Mesenteric fat pad (tissue), 1 donor: ENCODE measurements around the gene ARHGEF1. TPM values are rescaled to one million over a fixed set of nuclear protein-coding genes. Genes with fewer than 3 reads are reported as not detected.
A peak's percentile ranks its signal among the peaks of the same experiment; 100 is the strongest.

Source experiments
- DNase-seq: peaks from one replicate; pipeline ENCODE4 v3.0.0-alpha.2; 2020; ENCODE audit warnings: low spot score
- total RNA-seq: library from RNA; stranded (reverse); fragmentation: NEBNext Ultra II Directional; extraction: Animal tissue kit (Norgen Biotek cat#: 25700); gene quantifications from one replicate; pipeline ENCODE4 v1.2.1, GENCODE V29; 2021
- donor health status: DM: yes; HTN: yes; CAD: no.

The ARHGEF1 gene
- total RNA-seq, 1 donor from 2014 or later: 123 TPM

DNA sequence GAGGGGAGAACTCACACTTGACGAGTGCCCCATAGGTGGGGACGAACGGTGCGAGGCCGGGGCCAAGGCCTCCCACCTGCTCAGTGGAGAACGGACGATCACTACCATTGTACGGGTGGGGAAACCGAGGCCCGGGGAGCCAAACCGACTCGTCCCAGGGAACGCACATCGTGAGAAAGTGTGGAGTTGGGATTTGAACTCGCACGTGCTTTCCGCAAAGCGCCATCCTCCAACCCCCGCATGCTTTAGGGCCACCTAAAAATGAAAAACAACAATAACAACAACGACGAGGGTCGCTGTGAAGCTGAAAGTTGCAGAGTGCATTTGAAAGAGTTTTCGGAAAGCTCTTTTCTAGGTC, 458 bp downstream of the ARHGEF1 start:
- DNase-seq: no peak

DNA sequence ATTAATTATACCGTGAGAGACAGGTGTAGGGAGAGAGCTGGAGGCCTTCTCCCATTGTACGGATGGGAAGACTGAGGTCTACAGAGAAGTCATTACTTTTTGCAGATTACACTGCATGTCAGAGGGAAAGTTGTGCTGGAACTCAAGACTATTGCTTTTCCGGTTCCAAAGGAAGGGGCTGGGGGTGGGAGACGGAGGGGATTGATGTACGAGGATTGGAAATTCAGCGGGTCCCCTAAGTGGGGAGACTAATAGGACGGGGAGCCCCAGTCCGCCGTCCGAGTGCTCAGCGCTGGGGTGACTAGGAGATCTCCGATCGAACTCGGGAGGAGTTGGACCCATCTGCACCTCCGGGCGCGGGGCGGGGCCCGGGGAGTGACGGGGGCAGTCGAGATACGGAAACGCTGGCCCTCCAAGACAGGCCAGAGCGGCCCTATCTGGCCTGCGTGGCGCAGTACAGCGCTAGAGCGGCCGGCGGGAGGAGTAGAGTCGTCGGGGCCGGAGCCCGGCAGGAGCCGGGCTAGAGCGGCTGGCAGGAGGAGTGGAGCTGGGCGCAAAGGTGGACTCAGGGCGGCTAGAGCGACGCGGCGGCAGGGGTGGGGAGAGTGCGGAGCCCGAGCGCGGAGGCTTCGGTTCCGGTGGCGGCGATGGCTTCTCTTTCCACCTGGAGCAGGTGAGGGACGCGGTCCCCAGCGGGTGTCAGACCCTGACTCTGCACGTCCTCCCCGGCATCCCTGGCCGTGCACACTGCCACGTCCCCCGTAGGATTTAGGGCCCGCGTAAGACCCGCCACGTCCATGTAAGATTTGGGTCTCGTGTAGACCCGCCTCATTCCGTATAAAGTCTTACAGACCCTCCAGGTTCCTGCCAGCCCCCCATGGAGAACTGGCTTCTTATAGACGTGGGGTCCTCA, 1.1 kb downstream of the ARHGEF1 start:
- peak; percentile 98 for DNase-seq

DNA sequence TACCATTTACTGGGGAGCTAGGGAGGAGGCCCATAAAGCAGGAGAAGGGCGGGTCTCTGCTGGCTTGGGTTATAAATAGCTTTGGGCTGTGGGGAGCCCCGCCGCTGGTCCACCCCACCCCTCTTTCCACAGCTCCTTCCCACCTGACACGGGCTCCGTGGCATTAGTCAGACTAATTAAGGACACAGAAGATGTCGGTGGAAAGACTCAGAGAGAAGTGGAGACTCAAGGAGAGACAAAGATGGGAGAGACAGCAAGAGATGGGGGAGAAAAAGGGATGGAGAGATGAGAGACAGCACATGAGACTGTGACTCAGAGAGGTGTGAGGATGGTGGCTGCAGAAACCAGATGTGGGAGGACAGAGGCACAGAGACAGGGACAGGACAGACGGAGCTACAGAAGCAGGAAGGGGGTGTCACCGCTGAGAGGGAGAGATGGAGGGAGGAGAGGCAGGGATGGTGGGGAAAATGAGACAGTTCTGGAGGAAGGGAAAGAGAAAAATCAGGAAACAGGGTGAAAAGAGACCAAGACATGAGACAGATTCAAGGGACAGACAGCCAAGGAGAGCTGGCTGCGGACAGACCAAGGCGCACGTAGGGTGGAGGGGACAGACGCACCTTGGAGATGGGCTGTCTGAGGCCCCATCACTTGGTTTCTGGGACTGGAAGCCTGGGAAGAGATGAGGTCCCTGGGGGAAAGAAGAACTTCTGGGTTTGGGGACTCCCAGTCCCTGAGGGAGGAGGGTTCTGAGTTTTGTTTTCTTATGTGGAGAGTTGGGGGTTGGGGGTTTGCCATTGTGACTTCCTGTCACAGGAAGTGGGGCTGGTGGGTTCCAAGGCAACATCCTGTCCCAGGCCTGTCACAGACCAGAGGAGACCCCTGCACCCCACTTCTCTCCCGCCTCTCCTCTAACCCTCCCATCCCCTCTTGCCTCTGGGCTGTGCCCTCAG, 4.1 kb downstream of the ARHGEF1 start:
- DNase-seq: no peak

DNA sequence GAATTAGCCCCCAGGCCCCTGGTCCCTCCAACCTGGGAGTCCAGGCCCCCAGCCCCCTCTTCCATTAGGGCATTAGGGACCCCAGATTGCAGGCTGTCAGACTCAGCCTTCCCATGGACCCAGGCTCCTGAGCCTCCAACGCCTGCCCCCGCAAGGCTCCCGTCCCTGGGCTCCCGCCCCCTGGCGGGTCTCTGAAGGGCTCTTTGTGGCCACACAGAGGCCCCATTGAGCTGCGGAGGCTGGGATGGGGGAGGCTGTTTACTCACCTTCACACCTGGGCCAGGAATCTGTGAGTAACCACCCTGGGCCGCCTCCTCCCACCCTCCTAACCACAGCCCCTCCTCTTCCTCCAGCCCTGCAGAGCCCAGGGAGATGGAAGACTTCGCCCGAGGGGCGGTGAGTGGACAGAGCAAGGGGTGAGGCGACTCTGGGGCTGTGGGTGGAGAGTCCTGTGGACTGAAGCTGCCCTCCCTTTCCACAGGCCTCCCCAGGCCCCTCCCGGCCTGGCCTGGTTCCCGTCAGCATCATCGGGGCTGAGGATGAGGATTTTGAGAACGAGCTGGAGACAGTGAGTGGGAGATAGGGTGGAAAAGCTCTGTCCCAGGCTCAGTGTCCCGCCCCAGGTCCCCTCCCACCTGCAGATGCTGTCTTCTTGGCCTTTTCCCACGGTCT, 4.9 kb downstream of the ARHGEF1 start:
- no peak for DNase-seq

DNA sequence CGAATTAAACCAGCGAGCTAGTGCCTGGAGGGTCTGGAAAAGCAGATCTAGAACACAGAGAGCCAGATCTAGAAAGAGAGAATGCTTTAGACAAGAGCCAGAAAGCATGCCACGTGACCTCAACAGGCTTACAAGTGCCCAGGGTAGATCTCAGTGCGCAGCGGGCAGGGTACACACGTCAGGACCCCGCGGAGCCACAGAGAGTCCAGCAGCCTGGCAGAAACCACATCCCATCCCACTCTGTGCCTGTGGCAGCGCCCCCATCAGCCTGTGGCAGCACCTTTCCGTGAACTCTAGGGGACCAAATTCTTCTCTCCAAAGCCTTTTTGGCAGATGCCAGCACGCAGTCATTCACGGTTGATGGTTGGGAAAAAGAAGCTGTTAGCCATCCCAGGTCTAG, 5.9 kb downstream of the ARHGEF1 start:
- DNase-seq: no peak

DNA sequence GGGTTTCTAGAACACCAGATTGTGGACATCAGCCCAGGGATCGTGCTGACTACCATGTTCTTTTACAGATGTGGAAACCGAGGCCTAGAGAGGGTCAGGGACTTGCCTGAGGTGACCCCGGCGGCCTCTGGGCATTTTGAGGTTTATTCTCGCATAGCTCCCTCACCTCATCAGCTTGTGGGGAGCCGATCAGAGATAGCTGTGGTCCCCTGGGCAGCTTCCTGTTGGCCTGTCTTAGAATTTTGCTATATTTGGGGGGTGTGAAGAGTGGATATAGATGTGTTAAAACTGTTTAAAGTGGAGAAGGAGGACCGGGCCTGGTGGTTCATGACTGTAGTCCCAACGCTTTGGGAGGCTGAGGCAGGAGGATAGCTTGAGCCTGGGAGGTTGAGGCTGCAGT, 6.9 kb downstream of the ARHGEF1 start:
- no peak for DNase-seq

DNA sequence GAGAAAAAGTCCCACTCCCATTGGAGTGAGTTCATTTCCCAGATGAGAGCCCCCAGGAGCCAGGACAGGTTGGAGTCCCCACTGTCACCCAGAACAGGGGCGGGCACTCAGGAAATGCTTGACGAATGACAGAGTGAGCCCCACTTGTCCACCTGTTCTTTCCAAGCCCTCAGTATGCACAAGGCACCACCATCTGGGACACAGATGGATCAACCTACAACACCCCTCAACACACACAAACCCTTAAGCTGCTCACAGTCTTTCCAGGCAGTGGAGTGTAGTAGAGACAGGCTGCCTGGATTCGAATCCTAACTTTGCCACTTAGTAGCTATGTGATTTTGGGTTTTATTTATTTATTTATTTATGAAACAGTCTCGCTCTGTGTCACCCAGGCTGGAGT, 8.0 kb downstream of the ARHGEF1 start:
- no peak for DNase-seq

DNA sequence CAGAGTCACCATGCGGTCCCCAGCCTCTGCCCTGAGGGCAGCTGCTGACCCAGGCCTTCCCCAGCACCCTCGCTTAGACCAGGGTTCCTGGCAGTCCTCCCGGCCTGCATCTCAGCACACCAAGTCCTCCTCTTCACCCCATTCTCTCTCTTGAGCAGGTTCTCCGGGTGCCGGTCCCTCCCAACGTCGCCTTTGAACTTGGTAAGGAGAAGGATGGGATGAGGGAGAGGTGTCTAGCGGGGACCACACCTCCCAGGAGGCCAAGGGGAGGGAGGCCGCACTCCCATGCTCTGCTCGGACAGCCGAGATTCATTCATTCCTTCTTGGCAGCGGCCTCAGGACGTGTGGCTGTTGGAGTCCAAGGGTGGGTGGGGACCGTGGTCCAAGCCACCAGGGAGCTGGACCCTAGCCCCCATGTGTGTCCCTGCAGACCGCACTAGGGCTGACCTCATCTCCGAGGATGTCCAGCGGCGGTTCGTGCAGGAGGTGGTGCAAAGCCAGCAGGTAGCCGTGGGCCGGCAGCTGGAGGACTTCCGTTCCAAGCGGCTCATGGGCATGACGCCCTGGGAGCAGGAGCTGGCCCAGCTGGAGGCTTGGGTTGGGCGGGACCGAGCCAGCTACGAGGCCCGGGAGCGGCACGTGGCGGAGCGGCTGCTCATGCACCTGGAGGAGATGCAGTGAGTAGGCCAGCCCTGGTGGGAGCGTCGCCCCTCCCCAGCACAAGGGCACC, 9.4 kb downstream of the ARHGEF1 start:
- DNase-seq: no peak

DNA sequence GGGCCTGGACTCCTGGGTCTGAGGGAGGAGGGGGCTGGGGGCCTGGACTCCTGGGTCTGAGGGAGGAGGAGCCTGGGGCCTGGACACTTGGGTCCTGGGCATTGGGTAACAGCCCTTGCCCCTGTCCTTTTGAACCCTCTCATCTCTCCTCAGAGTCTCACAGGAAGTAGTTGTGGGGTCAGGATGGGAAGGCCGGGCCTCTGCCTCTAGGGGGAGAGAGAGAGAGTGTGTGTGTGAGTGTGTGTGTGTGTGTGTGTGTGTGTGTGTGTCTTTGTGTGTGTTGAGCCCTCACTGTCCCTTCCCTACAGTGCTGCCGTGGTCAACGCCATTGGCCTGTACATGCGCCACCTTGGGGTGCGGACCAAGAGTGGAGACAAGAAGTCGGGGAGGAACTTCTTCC, 10.9 kb downstream of the ARHGEF1 start:
- no peak for DNase-seq

DNA sequence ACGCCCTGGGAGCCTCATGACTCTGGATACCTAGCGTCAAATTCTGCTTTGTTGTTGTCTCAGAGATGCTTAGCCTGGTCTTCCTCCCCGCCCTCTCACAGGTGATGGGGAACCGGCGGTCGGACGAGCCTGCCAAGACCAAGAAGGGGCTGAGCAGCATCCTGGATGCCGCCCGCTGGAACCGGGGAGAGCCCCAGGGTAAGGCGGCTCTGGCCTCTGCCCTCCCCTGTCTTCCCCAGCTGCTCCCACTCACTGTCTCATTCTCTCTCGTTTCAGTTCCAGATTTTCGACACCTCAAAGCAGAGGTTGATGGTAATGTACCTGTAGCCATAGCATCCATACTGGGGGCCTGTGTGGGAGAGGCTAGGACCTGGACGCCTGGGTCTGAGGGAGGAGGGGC, 11.4 kb downstream of the ARHGEF1 start:
- DNase-seq: no peak

DNA sequence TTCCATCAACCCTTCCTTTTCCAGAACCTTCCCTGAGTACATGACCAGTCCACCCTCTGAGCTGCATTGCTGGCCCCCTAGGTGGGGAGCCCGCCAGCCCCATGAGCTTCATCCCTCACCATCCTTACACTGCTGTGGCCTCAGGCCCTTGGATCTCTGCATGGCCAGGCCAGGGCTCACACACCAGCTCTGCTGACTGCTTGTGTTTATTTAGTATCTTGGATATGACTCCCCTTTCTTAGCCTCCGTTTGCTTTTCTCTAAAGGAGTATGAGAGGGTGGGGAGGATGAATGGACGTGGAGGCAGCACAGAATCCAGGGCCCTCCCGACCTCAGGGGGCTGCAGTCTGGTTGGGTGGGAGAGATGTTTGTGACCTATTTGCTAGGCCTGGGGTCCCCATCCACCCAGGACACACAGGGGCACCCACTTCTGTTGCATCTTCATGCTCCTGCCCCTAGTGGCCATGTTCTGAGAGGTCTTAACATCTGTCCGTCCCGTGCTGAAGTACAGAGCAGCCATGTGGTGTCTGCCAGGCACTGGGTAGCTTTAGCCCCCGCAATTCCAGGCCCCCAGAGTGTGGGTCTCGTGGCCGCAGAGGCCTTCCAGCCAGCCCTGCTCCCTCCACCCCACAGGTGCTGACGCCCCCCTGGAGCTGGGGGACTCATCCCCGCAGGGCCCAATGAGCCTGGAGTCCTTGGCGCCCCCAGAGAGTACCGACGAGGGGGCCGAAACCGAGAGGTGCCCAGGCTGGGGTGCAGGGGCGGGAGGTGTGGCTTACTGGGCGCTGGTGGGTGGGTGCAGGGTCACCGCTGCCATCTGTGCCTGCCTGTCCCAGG, 13.0 kb downstream of the ARHGEF1 start:
- no peak for DNase-seq

DNA sequence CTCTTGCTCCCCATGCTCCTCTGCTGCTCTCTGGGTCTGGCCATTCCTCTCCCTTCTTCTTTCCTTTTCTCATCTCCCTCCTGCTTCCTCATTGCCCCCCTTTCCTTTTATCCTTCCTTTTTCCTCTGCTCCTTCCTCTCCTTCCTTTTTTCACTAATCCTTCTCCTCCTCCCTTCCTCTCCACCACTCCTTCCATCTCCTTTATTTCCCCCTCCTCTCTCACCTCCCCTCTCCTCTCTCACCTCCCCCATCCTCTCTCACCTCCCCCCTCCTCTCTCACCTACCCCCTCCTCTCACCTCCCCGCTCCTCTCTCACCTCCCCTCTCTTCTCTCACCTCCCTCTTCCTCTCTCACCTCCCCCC, 13.6 kb downstream of the ARHGEF1 start:
- DNase-seq: no peak

DNA sequence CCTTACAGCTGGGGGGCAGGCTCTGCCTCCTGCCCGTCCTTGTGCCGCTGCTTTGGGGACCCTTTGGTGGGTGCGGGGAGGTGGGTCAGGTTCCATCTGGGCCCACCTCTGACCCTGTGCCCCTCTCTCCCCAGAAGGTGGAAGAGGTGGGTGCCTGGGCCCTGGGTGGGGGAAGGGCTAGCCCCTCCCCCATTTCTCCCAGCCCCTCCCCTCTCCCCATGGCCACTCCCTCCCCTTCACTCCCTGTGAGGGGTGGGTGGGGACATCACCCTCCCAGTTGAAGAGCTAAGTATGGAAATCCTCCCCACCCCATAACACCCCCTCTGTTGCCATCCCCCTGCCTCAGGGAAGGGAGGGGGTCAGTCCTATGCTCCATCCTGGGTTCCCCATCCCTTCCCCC, 14.2 kb downstream of the ARHGEF1 start:
- DNase-seq: no peak

DNA sequence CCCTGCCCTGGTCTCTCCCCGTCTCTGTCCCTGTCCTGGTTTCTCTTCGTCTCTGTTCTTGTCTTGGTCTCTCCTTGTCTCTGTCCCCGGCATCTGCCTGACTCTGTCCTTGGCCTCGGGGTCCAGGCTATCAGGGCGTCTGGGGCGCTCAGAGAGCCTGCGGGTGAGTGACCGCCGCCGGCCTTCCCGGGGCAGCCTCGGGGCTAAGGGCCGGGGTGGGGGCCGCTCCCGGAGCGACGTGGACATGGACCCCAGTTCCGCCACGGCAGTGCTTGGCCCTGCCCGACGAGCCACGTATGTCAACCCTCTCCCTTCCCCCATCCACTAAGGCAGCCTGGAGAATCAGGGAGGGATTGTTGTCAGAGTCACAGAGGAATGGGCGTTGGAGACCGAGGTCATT, 14.8 kb downstream of the ARHGEF1 start:
- DNase-seq: no peak

DNA sequence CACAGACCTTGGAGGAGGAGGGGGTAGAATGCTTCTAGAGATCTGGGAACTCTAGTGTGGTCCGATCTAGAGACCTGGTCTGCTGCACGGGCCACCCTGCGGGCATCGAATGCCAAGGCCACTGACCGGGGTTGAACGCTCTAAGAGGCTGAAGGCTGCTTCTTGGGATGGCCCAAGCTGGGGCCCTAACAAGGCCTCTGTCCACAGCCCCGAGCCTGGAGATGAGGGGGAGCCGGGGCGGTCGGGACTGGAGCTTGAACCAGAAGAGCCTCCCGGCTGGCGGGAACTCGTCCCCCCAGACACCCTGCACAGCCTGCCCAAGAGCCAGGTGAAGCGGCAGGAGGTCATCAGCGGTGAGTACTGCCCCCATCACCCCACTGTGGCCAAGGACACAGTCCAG, 15.3 kb downstream of the ARHGEF1 start:
- no peak for DNase-seq

DNA sequence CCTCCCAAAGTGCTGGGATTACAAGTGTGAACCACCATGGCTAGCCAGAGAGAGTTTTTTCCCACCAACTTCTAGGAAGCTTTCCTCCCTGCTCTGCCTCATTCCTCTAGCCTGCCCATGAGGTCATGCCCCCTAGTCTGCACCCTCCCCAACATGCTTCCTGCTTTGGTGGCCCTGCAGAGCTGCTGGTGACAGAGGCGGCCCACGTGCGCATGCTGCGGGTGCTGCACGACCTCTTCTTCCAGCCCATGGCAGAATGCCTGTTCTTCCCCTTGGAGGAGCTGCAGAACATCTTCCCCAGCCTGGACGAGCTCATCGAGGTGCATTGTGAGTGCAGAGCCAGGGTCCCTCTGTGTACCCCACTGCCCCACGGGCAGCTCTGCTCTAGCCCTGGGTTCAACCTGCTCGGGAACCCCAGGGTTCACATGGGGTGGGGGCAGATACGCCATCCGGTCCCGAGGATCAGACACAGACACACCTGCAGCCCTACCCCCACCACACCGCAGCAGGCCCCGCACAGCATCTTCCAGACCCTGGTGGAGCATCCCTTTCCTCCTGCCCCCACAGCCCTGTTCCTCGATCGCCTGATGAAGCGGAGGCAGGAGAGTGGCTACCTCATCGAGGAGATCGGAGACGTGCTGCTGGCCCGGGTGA, 18.9 kb downstream of the ARHGEF1 start:
- DNase-seq: no peak

DNA sequence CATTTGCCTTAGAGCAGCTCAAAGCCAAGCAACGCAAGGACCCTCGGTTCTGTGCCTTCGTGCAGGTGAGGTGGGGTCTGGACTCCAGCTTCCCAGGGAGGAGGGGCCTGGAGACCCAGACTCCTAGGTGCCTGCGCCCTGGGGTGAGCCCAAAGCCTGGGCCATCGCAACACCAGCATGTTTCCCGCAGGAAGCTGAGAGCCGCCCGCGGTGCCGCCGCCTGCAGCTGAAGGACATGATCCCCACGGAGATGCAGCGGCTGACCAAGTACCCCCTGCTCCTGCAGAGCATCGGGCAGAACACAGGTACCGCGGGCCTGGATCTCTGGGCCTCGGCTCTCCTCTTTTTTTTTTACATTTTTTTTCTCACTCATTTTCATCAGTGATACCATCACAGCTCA, 19.6 kb downstream of the ARHGEF1 start:
- no peak for DNase-seq

DNA sequence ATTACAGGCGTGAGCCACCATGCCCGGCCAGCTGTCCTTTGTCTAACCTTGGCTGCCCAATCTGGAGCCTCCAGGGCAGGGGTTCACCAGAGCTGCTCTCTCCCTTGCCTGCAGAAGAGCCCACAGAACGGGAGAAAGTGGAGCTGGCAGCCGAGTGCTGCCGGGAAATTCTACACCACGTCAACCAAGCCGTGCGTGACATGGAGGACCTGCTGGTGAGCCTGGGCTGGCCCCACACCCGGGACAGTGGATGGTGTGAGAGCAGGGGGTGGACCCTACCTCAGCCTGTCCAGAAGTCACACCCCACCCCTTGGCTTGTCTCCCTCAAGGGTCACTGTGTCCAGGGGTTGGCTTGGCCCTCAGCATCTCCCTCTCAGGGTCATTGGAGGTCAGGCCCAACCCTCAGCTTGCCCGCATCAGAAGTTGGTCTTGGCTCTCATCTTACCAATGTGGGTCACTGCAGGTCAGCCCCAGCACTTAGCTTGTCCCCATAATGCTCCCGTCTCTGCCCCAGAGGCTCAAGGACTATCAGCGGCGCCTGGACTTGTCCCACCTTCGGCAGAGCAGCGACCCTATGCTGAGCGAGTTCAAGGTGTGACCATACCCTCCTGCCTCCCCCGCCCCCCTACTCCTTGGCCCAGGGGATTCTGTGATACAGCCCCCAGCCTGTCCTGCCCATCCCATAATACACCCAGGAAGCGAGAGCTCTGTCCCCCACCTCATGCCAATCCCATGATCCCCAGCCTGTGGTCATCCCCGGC, 20.4 kb downstream of the ARHGEF1 start:
- no peak for DNase-seq
